Measurements from ENCODE around the gene CEP126.
"Not testable (repeated sequence)": the region's sequence is repeated elsewhere in the genome, so short reads cannot be mapped to it uniquely, and the experiment has no call there.

Gene CEP126

GRCh38 chr11:101955701-101956100 is 40.9 kb downstream of the CEP126 start:
- no peak for DNase-seq (ENCODE audit: low read depth in 1 of 2, low spot score in 1 of 2)
- no peaks in the 10 kb centered on the region for H3K27me3 ChIP-seq (ENCODE audit: insufficient read depth, poor library complexity, severe bottlenecking)
- TF ChIP-seq SPI1 (IDR thresholded peaks at IDR 0.05; ENCODE audit: borderline replicate concordance, low read depth) (no peak), POLR2AphosphoS5 (IDR thresholded peaks at IDR 0.05; ENCODE audit: low read depth) (no peak), CTCF (IDR thresholded peaks at IDR 0.05; ENCODE audit: insufficient read depth, low read length) (no peak), REST (IDR thresholded peaks at IDR 0.05; ENCODE audit: insufficient replicate concordance, low read depth) (no peak), GABPA (IDR thresholded peaks at IDR 0.05; ENCODE audit: low read depth) (no peak)
- no peak overlapping the region for H3K27ac ChIP-seq (replicated peaks)
- no peak overlapping the region for H3K4me3 ChIP-seq (replicated peaks; ENCODE audit: insufficient read depth, low read length)

- no peak for TF ChIP-seq REST (IDR thresholded peaks at IDR 0.05; ENCODE audit: insufficient replicate concordance, low read depth)
- no peak for TF ChIP-seq POLR2AphosphoS5 (IDR thresholded peaks at IDR 0.05; ENCODE audit: low read depth)
- Histone ChIP-seq H3K4me3 (replicated peaks; ENCODE audit: insufficient read depth, low read length) (no peak overlapping the region), H3K27me3 (ENCODE audit: insufficient read depth, poor library complexity, severe bottlenecking) (no peaks in the 10 kb centered on the region), H3K27ac (replicated peaks) (no peak overlapping the region)
- no peak for DNase-seq (ENCODE audit: low read depth in 1 of 2, low spot score in 1 of 2)
Measured at GRCh38 chr11:101960231-101960630, 45.4 kb downstream of the CEP126 start.

- H3K27me3 ChIP-seq (ENCODE audit: insufficient read depth, poor library complexity, severe bottlenecking); H3K4me3 ChIP-seq (replicated peaks; ENCODE audit: insufficient read depth, low read length); H3K27ac ChIP-seq (replicated peaks); DNase-seq (ENCODE audit: low read depth in 1 of 2, low spot score in 1 of 2): not testable (repeated sequence)
Measured at GRCh38 chr11:101964200-101964599, 49.4 kb downstream of the CEP126 start.

- TF ChIP-seq REST (IDR thresholded peaks at IDR 0.05; ENCODE audit: insufficient replicate concordance, low read depth): no peak
- TF ChIP-seq GABPA (IDR thresholded peaks at IDR 0.05; ENCODE audit: low read depth): no peak
- no peak for TF ChIP-seq CTCF (IDR thresholded peaks at IDR 0.05; ENCODE audit: insufficient read depth, low read length)
- TF ChIP-seq SPI1 (IDR thresholded peaks at IDR 0.05; ENCODE audit: borderline replicate concordance, low read depth): no peak
- TF ChIP-seq POLR2AphosphoS5 (IDR thresholded peaks at IDR 0.05; ENCODE audit: low read depth): no peak
- H3K27ac ChIP-seq (replicated peaks): no peak overlapping the region
- no peaks in the 10 kb centered on the region for H3K27me3 ChIP-seq (ENCODE audit: insufficient read depth, poor library complexity, severe bottlenecking)
- DNase-seq (ENCODE audit: low read depth in 1 of 2, low spot score in 1 of 2): no peak
- no peak overlapping the region for H3K4me3 ChIP-seq (replicated peaks; ENCODE audit: insufficient read depth, low read length)
Measured at GRCh38 chr11:101974255-101974654, 59.4 kb downstream of the CEP126 start.

All from HL-60 (cell line).